ENCODE results near the gene PPP4R4. TPM values are rescaled to one million over a fixed set of nuclear protein-coding genes. Genes with fewer than 3 reads are reported as not detected.
"Not testable (repeated sequence)": the region's sequence is repeated elsewhere in the genome, so short reads cannot be mapped to it uniquely, and the experiment has no call there.

PPP4R4 gene
- total and polyA plus RNA-seq, 4 donors = 8.0 to 13.9 (median 9.8) TPM

- 100% methylated on average over 1 of the region's 2 CpGs for WGBS (ENCODE audit: insufficient coverage)
- Histone ChIP-seq H3K9me3 (ENCODE audit: control insufficient read depth, insufficient read depth, low read length) (no peaks in the 10 kb centered on the region), H3K27me3 (ENCODE audit: control insufficient read depth, insufficient read depth, low read length) (no peaks in the 10 kb centered on the region), H3K36me3 (ENCODE audit: control insufficient read depth, insufficient read depth, low read length) (no peaks in the 10 kb centered on the region), H3K27ac (ENCODE audit: low read depth, low read length) (no peak overlapping the region), H3K4me3 (ENCODE audit: low read depth, low read length) (no peak overlapping the region), H3K4me1 (ENCODE audit: control insufficient read depth, insufficient read depth, low read length) (no peaks in the 10 kb centered on the region)
- DNase-seq (ENCODE audit: low read depth in 4 of 6, low spot score in 6 of 6) = no peak
Observed at GRCh38 chr14:94203473-94204210, 29.5 kb downstream of the PPP4R4 start.

DNA sequence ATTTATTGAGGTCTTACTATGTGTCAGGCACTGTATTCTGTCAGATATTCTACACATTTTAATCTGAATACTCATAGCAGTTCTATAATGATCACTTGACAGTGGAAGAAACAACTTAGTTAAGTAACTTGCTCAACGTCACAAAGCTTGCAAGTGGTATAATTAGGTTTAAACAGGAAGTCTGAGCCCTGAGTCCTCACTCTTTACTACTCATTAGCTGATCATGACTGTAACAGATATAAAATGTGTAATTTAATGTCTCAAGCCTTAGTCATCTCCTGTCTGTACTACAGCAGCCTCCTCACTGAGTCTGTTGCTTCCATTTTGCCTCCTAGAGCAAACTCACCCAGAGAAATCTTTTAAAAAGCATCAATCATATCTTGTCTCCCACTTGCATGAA, 38.9 kb downstream of the PPP4R4 start:
- no peaks in the 10 kb centered on the region for H3K36me3 ChIP-seq (ENCODE audit: control insufficient read depth, insufficient read depth, low read length)
- no peak overlapping the region for H3K4me3 ChIP-seq (ENCODE audit: low read depth, low read length)
- no peaks in the 10 kb centered on the region for H3K9me3 ChIP-seq (ENCODE audit: control insufficient read depth, insufficient read depth, low read length)
- H3K27ac ChIP-seq (ENCODE audit: low read depth, low read length) = no peak overlapping the region
- no peaks in the 10 kb centered on the region for H3K4me1 ChIP-seq (ENCODE audit: control insufficient read depth, insufficient read depth, low read length)
- no peaks in the 10 kb centered on the region for H3K27me3 ChIP-seq (ENCODE audit: control insufficient read depth, insufficient read depth, low read length)
- WGBS (ENCODE audit: insufficient coverage) = no CpG with 5 or more reads among the region's 1 CpG
- no peak for DNase-seq (ENCODE audit: low read depth in 4 of 6, low spot score in 6 of 6)

DNA sequence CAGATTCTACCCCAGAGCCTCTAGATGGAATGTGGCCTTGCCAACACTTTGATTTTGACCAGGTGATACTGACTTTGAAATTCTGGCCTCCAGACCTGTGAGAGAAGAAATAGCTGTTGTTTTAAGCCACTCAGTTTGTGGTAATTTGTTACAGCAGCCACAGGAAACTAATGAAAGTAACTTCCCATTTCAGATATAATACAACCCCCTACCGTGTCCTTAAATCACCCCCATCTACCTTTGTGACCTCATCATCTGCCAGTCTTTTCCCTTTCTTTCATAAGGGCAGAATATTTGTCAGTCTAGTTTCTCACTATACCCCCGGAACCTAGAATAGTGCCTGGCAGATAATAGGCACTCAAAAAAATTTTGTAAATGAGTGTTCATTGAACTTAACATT, 39.6 kb downstream of the PPP4R4 start:
- H3K4me3 ChIP-seq (ENCODE audit: low read depth, low read length) = no peak overlapping the region
- WGBS (ENCODE audit: insufficient coverage) = 60% methylated on average over 1 of the region's 2 CpGs
- no peak overlapping the region for H3K27ac ChIP-seq (ENCODE audit: low read depth, low read length)
- H3K4me1 ChIP-seq (ENCODE audit: control insufficient read depth, insufficient read depth, low read length) = no peaks in the 10 kb centered on the region
- no peaks in the 10 kb centered on the region for H3K9me3 ChIP-seq (ENCODE audit: control insufficient read depth, insufficient read depth, low read length)
- no peak for DNase-seq (ENCODE audit: low read depth in 4 of 6, low spot score in 6 of 6)
- H3K27me3 ChIP-seq (ENCODE audit: control insufficient read depth, insufficient read depth, low read length) = no peaks in the 10 kb centered on the region
- H3K36me3 ChIP-seq (ENCODE audit: control insufficient read depth, insufficient read depth, low read length) = no peaks in the 10 kb centered on the region

DNA sequence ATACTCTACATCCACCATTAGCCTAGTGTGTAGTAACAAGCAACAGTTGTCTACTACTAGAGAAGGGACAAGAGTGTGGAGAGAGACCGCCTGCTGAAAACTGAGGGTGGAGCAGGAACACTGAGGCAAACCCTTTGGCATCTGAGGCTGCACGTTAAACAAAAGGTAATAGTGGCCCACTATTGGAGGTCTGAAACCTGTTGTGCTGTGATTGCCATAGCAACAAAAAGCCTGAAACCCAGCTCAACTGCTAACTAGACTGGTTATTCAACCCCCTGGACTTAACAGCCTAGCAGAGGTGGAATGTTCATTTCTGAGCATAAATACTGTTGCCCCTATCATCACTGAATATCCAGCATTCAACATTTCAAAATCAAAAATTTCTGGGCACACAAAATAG, 43.0 kb downstream of the PPP4R4 start:
- no peak overlapping the region for H3K4me3 ChIP-seq (ENCODE audit: low read depth, low read length)
- no peaks in the 10 kb centered on the region for H3K36me3 ChIP-seq (ENCODE audit: control insufficient read depth, insufficient read depth, low read length)
- H3K27ac ChIP-seq (ENCODE audit: low read depth, low read length) = no peak overlapping the region
- H3K4me1 ChIP-seq (ENCODE audit: control insufficient read depth, insufficient read depth, low read length) = no peaks in the 10 kb centered on the region
- 42% methylated on average over 2 of the region's 2 CpGs for WGBS (ENCODE audit: insufficient coverage)
- H3K9me3 ChIP-seq (ENCODE audit: control insufficient read depth, insufficient read depth, low read length) = no peaks in the 10 kb centered on the region
- no peaks in the 10 kb centered on the region for H3K27me3 ChIP-seq (ENCODE audit: control insufficient read depth, insufficient read depth, low read length)
- no peak for DNase-seq (ENCODE audit: low read depth in 4 of 6, low spot score in 6 of 6)

GRCh38 chr14:94218198-94218886, 44.2 kb downstream of the PPP4R4 start:
- not testable (repeated sequence) for H3K9me3 ChIP-seq (ENCODE audit: control insufficient read depth, insufficient read depth, low read length); H3K36me3 ChIP-seq (ENCODE audit: control insufficient read depth, insufficient read depth, low read length); H3K4me1 ChIP-seq (ENCODE audit: control insufficient read depth, insufficient read depth, low read length); H3K27me3 ChIP-seq (ENCODE audit: control insufficient read depth, insufficient read depth, low read length); H3K4me3 ChIP-seq (ENCODE audit: low read depth, low read length); H3K27ac ChIP-seq (ENCODE audit: low read depth, low read length)
- peak in 1 of 6 donors; percentile 29 for DNase-seq (ENCODE audit: low read depth in 4 of 6, low spot score in 6 of 6)
- 83% methylated on average over 13 of the region's 47 CpGs for WGBS (ENCODE audit: insufficient coverage)

GRCh38 chr14:94224040-94224439, 49.9 kb downstream of the PPP4R4 start:
- H3K4me1 ChIP-seq (ENCODE audit: control insufficient read depth, insufficient read depth, low read length) = no peaks in the 10 kb centered on the region
- no peaks in the 10 kb centered on the region for H3K27me3 ChIP-seq (ENCODE audit: control insufficient read depth, insufficient read depth, low read length)
- no peak overlapping the region for H3K4me3 ChIP-seq (ENCODE audit: low read depth, low read length)
- 83% methylated on average over 2 of the region's 2 CpGs for WGBS (ENCODE audit: insufficient coverage)
- no peaks in the 10 kb centered on the region for H3K36me3 ChIP-seq (ENCODE audit: control insufficient read depth, insufficient read depth, low read length)
- no peak for DNase-seq (ENCODE audit: low read depth in 4 of 6, low spot score in 6 of 6)
- peaks cover 2% of the 10 kb centered on the region for H3K9me3 ChIP-seq (ENCODE audit: control insufficient read depth, insufficient read depth, low read length)
- no peak overlapping the region for H3K27ac ChIP-seq (ENCODE audit: low read depth, low read length)

GRCh38 chr14:94225460-94226378, 51.6 kb downstream of the PPP4R4 start:
- H3K4me1 ChIP-seq (ENCODE audit: control insufficient read depth, insufficient read depth, low read length) = no peaks in the 10 kb centered on the region
- DNase-seq (ENCODE audit: low read depth in 4 of 6, low spot score in 6 of 6) = peak in 1 of 6 donors; percentile 3
- no peak overlapping the region for H3K27ac ChIP-seq (ENCODE audit: low read depth, low read length)
- no peaks in the 10 kb centered on the region for H3K36me3 ChIP-seq (ENCODE audit: control insufficient read depth, insufficient read depth, low read length)
- no CpG with 5 or more reads among the region's 2 CpGs for WGBS (ENCODE audit: insufficient coverage)
- no peaks in the 10 kb centered on the region for H3K27me3 ChIP-seq (ENCODE audit: control insufficient read depth, insufficient read depth, low read length)
- H3K4me3 ChIP-seq (ENCODE audit: low read depth, low read length) = no peak overlapping the region
- peaks cover 2% of the 10 kb centered on the region for H3K9me3 ChIP-seq (ENCODE audit: control insufficient read depth, insufficient read depth, low read length)

DNA sequence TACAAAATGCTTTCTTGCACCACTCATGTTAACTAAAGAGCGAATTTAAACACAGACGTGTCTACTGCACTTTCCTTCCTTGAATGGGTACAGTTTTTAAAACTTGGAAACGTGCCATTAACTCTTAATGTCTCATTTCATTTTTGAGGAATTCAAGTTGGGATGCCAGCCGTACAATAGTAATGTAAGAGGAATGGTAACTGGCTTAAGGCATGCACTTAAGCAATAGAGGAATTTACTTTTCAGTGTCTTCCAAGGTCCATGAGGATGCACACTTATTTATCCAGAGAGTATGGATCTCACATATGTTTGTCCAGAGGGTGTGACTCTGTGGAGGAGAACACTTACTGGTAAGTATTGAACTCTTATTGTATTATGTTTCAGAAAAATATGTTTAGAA, 52.9 kb downstream of the PPP4R4 start:
- Histone ChIP-seq H3K4me3 (ENCODE audit: low read depth, low read length) (no peak overlapping the region), H3K4me1 (ENCODE audit: control insufficient read depth, insufficient read depth, low read length) (no peaks in the 10 kb centered on the region), H3K36me3 (ENCODE audit: control insufficient read depth, insufficient read depth, low read length) (no peaks in the 10 kb centered on the region), H3K27ac (ENCODE audit: low read depth, low read length) (no peak overlapping the region), H3K27me3 (ENCODE audit: control insufficient read depth, insufficient read depth, low read length) (no peaks in the 10 kb centered on the region), H3K9me3 (ENCODE audit: control insufficient read depth, insufficient read depth, low read length) (peaks cover 2% of the 10 kb centered on the region)
- WGBS (ENCODE audit: insufficient coverage) = no CpG with 5 or more reads among the region's 4 CpGs
- DNase-seq (ENCODE audit: low read depth in 4 of 6, low spot score in 6 of 6) = peak in 1 of 6 donors; percentile 15

DNA sequence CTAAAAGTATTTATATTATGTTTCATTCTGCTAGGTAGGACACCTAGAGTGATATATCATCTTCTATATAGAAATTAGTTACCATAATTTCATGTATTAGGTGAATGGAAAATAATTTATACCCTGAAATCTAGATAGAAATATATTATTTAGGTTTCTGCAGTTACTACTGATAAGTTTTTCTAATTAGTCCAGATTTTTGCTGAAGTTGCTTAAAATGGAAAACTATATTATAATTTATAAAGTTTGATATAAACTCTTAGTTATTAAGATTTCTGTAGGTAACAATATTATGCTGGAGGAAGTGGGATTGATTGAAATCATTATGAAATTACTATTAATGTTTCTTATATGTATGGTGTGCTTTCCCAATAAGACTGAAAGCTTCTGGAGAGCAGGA, 62.9 kb downstream of the PPP4R4 start:
- no peaks in the 10 kb centered on the region for H3K9me3 ChIP-seq (ENCODE audit: control insufficient read depth, insufficient read depth, low read length)
- H3K36me3 ChIP-seq (ENCODE audit: control insufficient read depth, insufficient read depth, low read length) = no peaks in the 10 kb centered on the region
- no peaks in the 10 kb centered on the region for H3K4me1 ChIP-seq (ENCODE audit: control insufficient read depth, insufficient read depth, low read length)
- no peak overlapping the region for H3K4me3 ChIP-seq (ENCODE audit: low read depth, low read length)
- H3K27me3 ChIP-seq (ENCODE audit: control insufficient read depth, insufficient read depth, low read length) = no peaks in the 10 kb centered on the region
- no peak for DNase-seq (ENCODE audit: low read depth in 4 of 6, low spot score in 6 of 6)
- H3K27ac ChIP-seq (ENCODE audit: low read depth, low read length) = no peak overlapping the region

Data from spinal cord (tissue), 10 donors.